Mucosa of rectum (tissue), 2 donors: ENCODE data around the gene DOK6.

Experiments
- H3K27ac ChIP-seq, 2 donors: one replicate each; pipeline ENCODE4 v1.7.0; 2013; ENCODE audit warnings: inconsistent platforms in 2 of 2, low read depth in 2 of 2, low read length in 2 of 2
- H3K27me3 ChIP-seq, 2 donors: one replicate each; pipeline ENCODE4 v1.7.0; 2013; ENCODE audit warnings: low read length in 2 of 2; ENCODE audit not compliant: control insufficient read depth in 2 of 2, insufficient read depth in 2 of 2
- H3K36me3 ChIP-seq, 2 donors: one replicate each; pipeline ENCODE4 v1.7.0; 2013; ENCODE audit warnings: low read length in 2 of 2; ENCODE audit not compliant: control insufficient read depth in 2 of 2, insufficient read depth in 2 of 2
- H3K4me1 ChIP-seq, 2 donors: one replicate each; pipeline ENCODE4 v1.7.0; 2013; ENCODE audit warnings: low read length in 2 of 2, mild to moderate bottlenecking in 1 of 2; ENCODE audit not compliant: control insufficient read depth in 2 of 2, insufficient read depth in 2 of 2
- H3K4me3 ChIP-seq, 2 donors: one replicate each; pipeline ENCODE4 v1.7.0; 2013; ENCODE audit warnings: low read length in 2 of 2
- H3K9ac ChIP-seq, 2 donors: one replicate each; pipeline ENCODE4 v1.7.0; 2013; ENCODE audit warnings: low read length in 2 of 2, low read depth in 1 of 2, mild to moderate bottlenecking in 1 of 2
- H3K9me3 ChIP-seq, 2 donors: one replicate each; pipeline ENCODE4 v1.7.0; 2013; ENCODE audit warnings: low read length in 2 of 2; ENCODE audit not compliant: control insufficient read depth in 2 of 2
- donor health status: healthy.
- donor health status: Normal muscosa, but diverticular disease.

DOK6 gene

DNA sequence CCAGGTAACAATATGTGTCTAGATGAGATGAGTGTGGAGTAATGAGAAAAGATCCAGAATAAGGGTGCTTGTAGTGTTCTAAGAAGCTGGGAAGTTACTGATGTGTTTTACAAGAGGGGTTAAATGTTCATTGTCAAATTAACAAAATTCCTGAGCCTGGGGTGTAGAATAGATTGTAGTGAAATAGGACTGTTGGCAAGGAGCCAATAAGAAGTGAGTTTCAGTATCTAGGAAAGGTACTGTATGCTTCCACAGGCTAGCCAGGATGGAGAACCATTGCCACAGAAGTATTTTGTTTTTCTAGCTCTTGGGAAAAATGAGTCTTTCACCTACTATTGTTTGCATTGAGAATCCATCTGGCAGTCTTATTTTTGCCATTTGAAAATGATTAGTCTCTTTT, 10.5 kb downstream of the DOK6 start:
- Histone ChIP-seq H3K4me1 (no peaks in the 10 kb centered on the region), H3K9me3 (no peaks in the 10 kb centered on the region), H3K36me3 (no peaks in the 10 kb centered on the region), H3K4me3 (no peak overlapping the region), H3K27me3 (no peaks in the 10 kb centered on the region), H3K27ac (no peak overlapping the region), H3K9ac (no peak overlapping the region)

DNA sequence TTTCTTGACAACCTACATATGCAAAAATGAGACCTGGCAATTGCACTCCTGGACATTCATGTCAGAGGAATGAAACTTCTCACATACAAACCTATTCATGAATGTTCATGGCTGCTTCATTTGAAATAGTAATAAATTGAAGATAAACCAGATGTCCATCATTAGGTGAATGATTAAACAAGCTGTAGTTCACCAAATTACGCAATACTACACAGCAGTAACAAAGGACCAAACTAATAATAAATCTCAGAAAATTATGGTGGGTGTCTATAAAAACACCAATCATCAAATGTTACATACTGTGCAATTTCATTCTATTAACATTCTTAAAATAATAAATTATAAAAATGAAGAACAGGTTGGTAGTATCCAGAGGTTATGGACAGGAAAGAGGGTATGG, 13.5 kb downstream of the DOK6 start:
- Histone ChIP-seq H3K9ac (no peak overlapping the region), H3K36me3 (no peaks in the 10 kb centered on the region), H3K27me3 (no peaks in the 10 kb centered on the region), H3K27ac (no peak overlapping the region), H3K4me1 (no peaks in the 10 kb centered on the region), H3K4me3 (no peak overlapping the region), H3K9me3 (no peaks in the 10 kb centered on the region)

DNA sequence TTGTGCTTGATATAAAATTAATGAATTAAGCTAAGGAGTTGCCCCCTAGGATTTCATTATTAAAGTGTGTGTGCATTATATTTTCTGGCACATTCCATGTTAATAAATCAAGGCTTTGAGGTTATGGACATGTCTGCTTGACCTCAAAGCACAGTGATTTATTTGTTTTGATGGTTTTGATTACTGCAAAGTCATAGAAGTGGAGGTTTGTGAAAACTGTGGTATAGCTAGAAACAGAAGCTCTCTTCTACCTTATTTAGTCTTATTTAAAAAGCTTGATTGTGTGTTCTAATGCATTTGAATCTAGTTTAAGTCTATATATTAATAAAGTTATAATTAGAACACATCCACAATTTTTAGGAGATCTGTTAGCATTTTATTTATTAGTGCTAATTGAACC, 32.2 kb downstream of the DOK6 start:
- Histone ChIP-seq H3K27ac (no peak overlapping the region), H3K9me3 (no peaks in the 10 kb centered on the region), H3K4me1 (no peaks in the 10 kb centered on the region), H3K36me3 (no peaks in the 10 kb centered on the region), H3K4me3 (no peak overlapping the region), H3K9ac (no peak overlapping the region), H3K27me3 (no peaks in the 10 kb centered on the region)

DNA sequence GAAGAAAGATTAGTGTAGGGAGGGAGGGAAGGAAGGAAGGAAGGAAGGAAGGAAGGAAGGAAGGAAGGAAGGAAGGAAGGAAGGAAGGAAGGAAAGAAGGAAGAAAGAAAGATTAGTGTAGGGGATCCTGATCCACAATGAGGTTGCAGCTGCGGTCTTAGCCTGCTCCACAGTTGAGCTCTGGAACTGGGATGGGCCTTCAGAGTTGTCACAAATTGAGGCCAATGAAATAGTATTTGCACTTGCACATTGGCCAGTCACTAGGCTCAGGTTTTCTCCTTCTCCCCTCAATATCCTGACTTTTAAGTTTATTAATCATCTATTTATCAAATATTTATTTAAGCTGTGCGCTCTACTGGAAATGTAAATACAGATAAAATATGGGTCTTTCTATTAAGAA, 34.3 kb downstream of the DOK6 start:
- Histone ChIP-seq H3K9ac (no peak overlapping the region), H3K9me3 (no peaks in the 10 kb centered on the region), H3K4me3 (no peak overlapping the region), H3K27me3 (no peaks in the 10 kb centered on the region), H3K27ac (no peak overlapping the region), H3K36me3 (no peaks in the 10 kb centered on the region), H3K4me1 (no peaks in the 10 kb centered on the region)

DNA sequence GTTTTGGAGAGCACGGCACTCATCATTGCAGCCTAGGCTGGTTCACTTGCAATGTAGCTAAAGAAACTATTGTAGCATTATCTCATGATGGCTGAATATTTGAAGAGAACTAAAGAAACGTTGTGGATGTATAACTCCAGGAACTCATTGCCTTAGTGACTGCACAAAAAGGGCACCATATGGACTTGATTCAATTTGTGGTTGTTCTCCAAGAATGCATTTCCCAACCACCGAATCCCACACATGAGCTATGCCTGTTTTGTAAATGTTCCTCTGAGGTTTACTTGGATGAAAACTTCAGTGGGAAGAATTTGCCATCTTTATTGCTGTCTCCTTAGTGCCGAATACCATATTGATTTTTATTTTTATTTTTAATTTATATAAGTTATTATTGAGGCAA, 43.5 kb downstream of the DOK6 start:
- no peaks in the 10 kb centered on the region for H3K4me1 ChIP-seq
- no peak overlapping the region for H3K27ac ChIP-seq
- H3K27me3 ChIP-seq = no peaks in the 10 kb centered on the region
- no peaks in the 10 kb centered on the region for H3K36me3 ChIP-seq
- H3K9ac ChIP-seq = no peak overlapping the region
- H3K9me3 ChIP-seq = no peaks in the 10 kb centered on the region
- no peak overlapping the region for H3K4me3 ChIP-seq

DNA sequence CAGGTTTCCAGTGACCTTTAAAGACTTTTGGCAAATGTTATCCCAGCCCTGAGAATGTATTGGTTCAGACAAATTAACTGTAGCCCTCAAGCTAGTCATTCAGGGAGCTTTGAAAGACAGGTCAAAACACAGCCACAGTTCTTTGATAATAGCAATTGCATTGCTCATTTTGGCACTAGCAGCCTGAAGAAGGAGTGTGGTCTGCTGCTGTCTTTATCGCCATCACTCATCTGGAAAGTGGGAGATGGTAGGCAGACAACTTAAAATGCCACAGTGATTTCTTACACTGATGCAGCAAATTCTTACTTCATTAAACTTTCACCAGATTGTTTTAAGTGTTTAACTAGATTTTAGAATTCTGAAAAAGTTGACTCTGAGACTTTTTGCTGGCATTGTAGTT, 47.2 kb downstream of the DOK6 start:
- H3K4me1 ChIP-seq = no peaks in the 10 kb centered on the region
- H3K27me3 ChIP-seq = no peaks in the 10 kb centered on the region
- no peak overlapping the region for H3K4me3 ChIP-seq
- H3K36me3 ChIP-seq = no peaks in the 10 kb centered on the region
- H3K9me3 ChIP-seq = no peaks in the 10 kb centered on the region
- H3K9ac ChIP-seq = no peak overlapping the region
- H3K27ac ChIP-seq = no peak overlapping the region

DNA sequence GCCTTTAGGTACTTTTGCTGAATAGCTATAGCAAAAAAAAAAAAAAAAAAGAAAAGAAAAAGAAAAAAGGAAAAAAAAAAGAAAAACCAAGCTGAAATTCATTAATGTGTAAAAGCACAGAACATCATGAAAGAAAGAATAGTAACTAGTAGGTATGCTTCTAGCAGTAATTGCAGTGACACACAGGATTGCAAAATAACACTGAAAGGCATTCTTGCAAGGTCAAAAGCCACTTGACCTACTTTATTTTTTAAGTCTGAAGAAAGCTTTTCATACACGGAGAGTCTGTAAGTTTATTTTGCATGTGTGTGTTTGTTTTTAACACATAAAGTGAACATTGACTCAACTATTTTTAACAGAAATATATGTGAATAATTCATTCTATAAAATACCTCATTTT, 54.4 kb downstream of the DOK6 start:
- Histone ChIP-seq H3K9ac (no peak overlapping the region), H3K36me3 (no peaks in the 10 kb centered on the region), H3K4me3 (no peak overlapping the region), H3K27ac (no peak overlapping the region), H3K9me3 (no peaks in the 10 kb centered on the region), H3K27me3 (no peaks in the 10 kb centered on the region), H3K4me1 (no peaks in the 10 kb centered on the region)

DNA sequence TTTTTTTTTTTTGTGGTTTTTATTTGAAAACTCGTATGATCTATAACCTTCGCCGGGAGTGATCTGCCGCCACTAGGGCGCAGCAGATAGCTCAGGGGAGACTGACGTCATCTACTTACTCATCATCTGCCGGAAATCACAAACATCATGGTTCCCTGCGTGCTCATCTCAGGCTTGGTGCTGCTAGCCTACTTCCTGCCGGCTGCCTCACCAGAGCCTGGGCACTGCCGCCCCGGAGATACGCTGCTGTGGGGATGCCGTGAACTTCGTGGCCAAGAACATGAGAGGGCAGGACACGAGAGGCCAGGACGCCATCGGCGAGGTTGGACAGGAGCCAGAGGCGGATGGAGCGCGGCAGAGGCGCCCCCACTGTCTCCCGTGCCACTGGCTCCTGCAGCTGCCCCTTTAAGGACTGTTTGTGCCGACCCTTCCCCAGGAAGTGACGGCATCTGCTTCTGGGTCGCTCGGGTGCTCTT, 68.8 kb downstream of the DOK6 start:
- Histone ChIP-seq H3K9me3 (no peaks in the 10 kb centered on the region), H3K9ac (no peak overlapping the region), H3K27ac (no peak overlapping the region), H3K4me1 (no peaks in the 10 kb centered on the region), H3K36me3 (no peaks in the 10 kb centered on the region), H3K4me3 (no peak overlapping the region), H3K27me3 (no peaks in the 10 kb centered on the region)

DNA sequence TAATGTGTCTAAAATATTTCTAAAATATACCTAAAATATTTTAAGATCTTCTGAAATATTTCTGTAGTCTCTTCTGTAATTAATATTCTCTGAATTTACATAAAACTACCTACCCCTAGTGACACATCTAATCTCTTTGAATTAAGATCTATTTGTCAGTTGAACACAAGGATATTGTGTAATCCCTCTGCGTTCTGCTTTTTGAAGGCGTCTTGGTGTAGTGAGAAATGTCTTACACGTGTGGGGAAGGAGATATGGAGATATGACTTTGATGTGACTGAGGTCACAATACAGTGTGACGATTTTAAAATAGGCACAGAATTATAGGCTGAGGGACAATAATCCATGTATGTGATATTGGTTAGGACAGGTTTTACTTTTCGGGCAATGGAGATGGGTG, 79.8 kb downstream of the DOK6 start:
- H3K36me3 ChIP-seq = no peaks in the 10 kb centered on the region
- H3K27ac ChIP-seq = no peak overlapping the region
- H3K9ac ChIP-seq = no peak overlapping the region
- no peaks in the 10 kb centered on the region for H3K27me3 ChIP-seq
- no peaks in the 10 kb centered on the region for H3K4me1 ChIP-seq
- no peak overlapping the region for H3K4me3 ChIP-seq
- no peaks in the 10 kb centered on the region for H3K9me3 ChIP-seq

DNA sequence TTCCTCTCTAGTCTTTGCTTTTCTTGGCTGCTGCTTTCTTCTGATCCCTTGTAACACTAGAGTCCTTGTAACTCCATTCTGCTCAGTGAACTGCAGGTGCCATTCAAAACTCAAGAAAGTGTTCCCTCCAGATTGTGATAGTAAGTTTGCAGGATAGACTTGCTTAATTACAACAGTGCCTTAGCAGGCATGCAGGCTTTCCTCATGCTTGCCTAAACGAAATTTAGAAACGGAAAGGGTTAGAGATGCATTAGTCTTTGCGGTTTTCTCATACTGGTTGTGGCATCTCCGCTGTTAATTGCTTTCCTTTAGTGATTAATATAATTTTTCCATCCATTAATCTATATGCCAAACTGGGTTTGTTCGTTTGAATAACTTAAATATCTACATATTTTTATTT, 82.9 kb downstream of the DOK6 start:
- Histone ChIP-seq H3K36me3 (no peaks in the 10 kb centered on the region), H3K9ac (no peak overlapping the region), H3K27me3 (no peaks in the 10 kb centered on the region), H3K4me1 (no peaks in the 10 kb centered on the region), H3K27ac (no peak overlapping the region), H3K4me3 (no peak overlapping the region), H3K9me3 (no peaks in the 10 kb centered on the region)

DNA sequence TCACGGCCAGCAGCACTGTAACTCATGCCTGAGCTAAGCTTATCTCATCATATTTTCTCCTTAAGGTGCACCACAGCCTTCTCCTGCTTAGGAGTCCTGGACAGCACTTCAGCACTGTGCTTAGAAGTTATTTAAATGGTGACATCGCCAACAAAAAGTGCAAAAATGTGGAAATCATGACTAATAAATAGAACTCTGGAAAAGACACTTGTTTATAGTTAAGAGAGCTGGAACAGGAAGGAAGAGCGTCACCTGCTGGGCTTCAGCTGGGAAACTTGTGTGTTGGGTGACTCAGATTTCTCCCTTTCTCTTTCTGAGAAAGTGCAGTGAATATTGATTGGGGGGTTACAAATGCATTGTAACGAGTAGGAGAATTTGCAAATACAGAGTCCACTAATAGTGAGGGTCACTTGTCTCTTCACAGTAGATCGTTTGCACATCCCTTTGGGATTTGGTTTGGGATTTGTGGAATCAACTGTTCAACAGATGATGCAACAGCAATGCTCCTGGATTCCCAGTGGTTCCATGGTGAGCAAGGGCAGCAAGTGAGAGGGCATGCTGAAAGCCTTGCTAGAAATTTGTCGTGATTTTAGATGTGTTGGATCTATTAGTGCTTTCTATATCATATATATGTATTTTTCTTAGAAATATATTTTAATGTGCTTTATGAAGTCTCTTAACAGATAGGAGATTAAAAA, 84.2 kb downstream of the DOK6 start:
- no peak overlapping the region for H3K27ac ChIP-seq
- no peak overlapping the region for H3K9ac ChIP-seq
- no peaks in the 10 kb centered on the region for H3K36me3 ChIP-seq
- no peaks in the 10 kb centered on the region for H3K27me3 ChIP-seq
- no peaks in the 10 kb centered on the region for H3K9me3 ChIP-seq
- H3K4me3 ChIP-seq = no peak overlapping the region
- no peaks in the 10 kb centered on the region for H3K4me1 ChIP-seq
